Fibroblast of the aortic adventitia (primary cell): Measurements from ENCODE around the gene MACROD1. TPM values are rescaled to one million over a fixed set of nuclear protein-coding genes. Genes with fewer than 3 reads are reported as not detected.

Experiments
- DNase-seq: peaks from one replicate; pipeline ENCODE4 v3.0.0-alpha.2; 2010; ENCODE audit warnings: low read depth
- H3K4me3 ChIP-seq: 2 replicates; pipeline ENCODE4 v1.5.1; 2011; ENCODE audit warnings: low read depth, mild to moderate bottlenecking, control low read depth, low read length, moderate library complexity
- CTCF ChIP-seq: IDR thresholded peaks from 2 replicates; pipeline ENCODE4 v1.5.1; 2011; ENCODE audit warnings: mild to moderate bottlenecking, low read length, control low read depth, inconsistent platforms; ENCODE audit not compliant: insufficient read depth
- total RNA-seq: library from RNA; depleted of rRNA; stranded (reverse); fragments of >200 nt; gene quantifications from 2 replicates; pipeline ENCODE4 v1.2.3, GENCODE V29; 2012; ENCODE audit warnings: low replicate concordance

Gene MACROD1
- total RNA-seq, 1 donor: 14.5 TPM

- peak; percentile 66 for TF ChIP-seq CTCF
- DNase-seq: peak; percentile 100
- H3K4me3 ChIP-seq: peak within 1 kb of the TSS; percentile 81
These were observed 20.0 kb upstream of the MACROD1 start, which contains the start of gene STIP1 for GRCh38 chr11:64185693-64186491. TSS of gene STIP1 (plus strand) at chr11:64186171. CDS start at chr11:64186262, 91 bp downstream.

- TF ChIP-seq CTCF: peak; percentile 59
- peak; percentile 87 for DNase-seq
- H3K4me3 ChIP-seq: peak overlapping the region; percentile 81
These were observed 19.3 kb upstream of the MACROD1 start for GRCh38 chr11:64185175-64185692.

GRCh38 chr11:64183890-64184289 is 18.0 kb upstream of the MACROD1 start:
- peak overlapping the region; percentile 14 for H3K4me3 ChIP-seq
- no peak for TF ChIP-seq CTCF
- DNase-seq: no peak

- no peak for TF ChIP-seq CTCF
- H3K4me3 ChIP-seq: peak overlapping the region; percentile 50
- peak; percentile 91 for DNase-seq
These were observed 15.8 kb upstream of the MACROD1 start for GRCh38 chr11:64181506-64182411.

GRCh38 chr11:64180891-64181290 is 15.0 kb upstream of the MACROD1 start:
- no peak for TF ChIP-seq CTCF
- DNase-seq: no peak
- H3K4me3 ChIP-seq: peak overlapping the region; percentile 50

- no peak for DNase-seq
- no peak overlapping the region for H3K4me3 ChIP-seq
- no peak for TF ChIP-seq CTCF
These were observed 13.2 kb upstream of the MACROD1 start for GRCh38 chr11:64178951-64179639.
